Body of pancreas (tissue), 4 donors: ENCODE results near the gene SCGB2B2. TPM values are rescaled to one million over a fixed set of nuclear protein-coding genes. Genes with fewer than 3 reads are reported as not detected.

Experiments
- ATAC-seq: fragments of 150-250 bp; one replicate; pipeline ENCODE4 v1.9.1; 2016
- DNase-seq, 4 donors: peaks; one replicate each; pipeline ENCODE4 v3.0.0-alpha.2; 2019
- H3K27ac ChIP-seq, 4 donors: fragments of 200-600 bp; sonication (generic); 1 replicate in 3 of 4; 2 replicates in 1 of 4; pipeline versions ENCODE4 v1.5.1 to v1.6.1; 2016 to 2019; ENCODE audit warnings: mild to moderate bottlenecking in 1 of 4, mixed read lengths in 1 of 4, moderate library complexity in 1 of 4
- H3K27me3 ChIP-seq, 2 donors: fragments of 200-600 bp; sonication (generic); one replicate each; pipeline ENCODE4 v1.6.0; 2016; ENCODE audit warnings: mild to moderate bottlenecking in 1 of 2
- H3K36me3 ChIP-seq, 2 donors: fragments of 200-600 bp; sonication (generic); replicated peaks in 1 of 2; 2 replicates each; pipeline ENCODE4 v1.5.1; 2016; ENCODE audit warnings: low read depth in 2 of 2; ENCODE audit not compliant: insufficient read depth in 1 of 2
- H3K4me1 ChIP-seq: fragments of 200-600 bp; sonication (generic); one replicate; pipeline ENCODE4 v1.6.0; 2016
- H3K4me3 ChIP-seq, 2 donors: fragments of 200-600 bp; sonication (generic); 1 replicate in 1 of 2; 2 replicates in 1 of 2; pipeline ENCODE4 v1.5.1; 2016 to 2019
- H3K9me3 ChIP-seq, 3 donors: fragments of 200-600 bp; sonication (generic); 1 replicate in 2 of 3; 2 replicates in 1 of 3; pipeline ENCODE4 v1.5.1; 2016
- POLR2A ChIP-seq, 3 donors: fragments of 450-650 bp; IDR thresholded peaks; one replicate each; pipeline ENCODE4 v1.6.1; 2016; ENCODE audit warnings: antibody characterized with exemption in 3 of 3, mild to moderate bottlenecking in 2 of 3
- WGBS, 2 donors: methylation state at CpG; one replicate each; pipeline ENCODE4 v1.1.5; 2017; 5-methylcytosine and 5-hydroxymethylcytosine counted together
- intact Hi-C: fragments of 100-400 bp; cut with DNase I; formaldehyde crosslinking; loops from one replicate; pipeline ENCODE4 v1.15.1; 2023
- small RNA-seq: library from RNA; depleted of rRNA; stranded (forward); fragments of <200 nt; gene quantifications from one replicate; pipeline ENCODE3, GENCODE V24; 2016
- total RNA-seq, 2 donors: library from RNA; depleted of rRNA; stranded (reverse); fragments of >200 nt; gene quantifications; one replicate each; pipeline ENCODE4 v1.1.0, GENCODE V29; 2016
- TF ChIP-seq, protein P1 (sequence below), 7 experiments: fragments of 450-650 bp in 4 of 7; fragments of 200-600 bp in 3 of 7; sonication (generic) in 3 of 7; IDR thresholded peaks; one replicate each; pipeline ENCODE4 v1.5.1; 2016 to 2019; ENCODE audit warnings: antibody characterized with exemption in 7 of 7

SCGB2B2 gene
- total RNA-seq, 2 donors from 2014 or later: 0.52 to 4.3 TPM

DNA sequence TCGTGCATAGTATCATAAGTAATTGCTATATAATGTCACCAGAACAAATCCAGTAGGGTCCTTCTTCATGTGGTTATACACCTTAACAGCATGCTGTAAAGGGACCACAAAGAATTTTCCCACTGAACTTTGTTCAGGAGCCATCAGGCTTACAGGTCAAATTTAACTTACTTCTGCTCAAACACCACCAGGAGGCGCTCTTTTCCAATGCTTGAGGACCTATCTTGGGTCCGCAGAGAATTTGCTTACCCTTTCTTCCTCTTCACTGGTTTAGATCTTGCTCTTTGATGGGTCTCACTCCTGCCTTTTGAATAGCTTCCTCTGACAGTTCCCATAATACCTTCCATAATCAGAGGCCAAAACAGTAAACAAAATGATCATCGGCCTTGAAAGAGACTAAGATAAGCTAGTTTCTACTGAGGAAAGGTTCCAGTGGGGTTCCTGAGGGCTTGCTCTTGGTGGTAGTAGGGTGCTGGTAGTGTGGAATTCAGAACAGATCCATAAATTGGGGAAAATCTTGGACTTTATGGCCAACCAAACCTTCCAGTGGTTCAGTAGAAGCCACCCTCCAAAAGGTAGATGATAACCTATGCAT is 37.4 kb downstream of the SCGB2B2 start:
- no peak overlapping the region for H3K4me3 ChIP-seq

GRCh38 chr19:34633802-34634201 is 43.2 kb downstream of the SCGB2B2 start:
- Histone ChIP-seq H3K9me3 (peaks cover 0 to 12% (median 0%) of the 10 kb centered on the region in 3 donors), H3K4me3 (no peak overlapping the region), H3K4me1 (no peaks in the 10 kb centered on the region), H3K27ac (no peak overlapping the region), H3K36me3 (no peaks in the 10 kb centered on the region), H3K27me3 (no peaks in the 10 kb centered on the region)
- no peak for TF ChIP-seq POLR2A (IDR thresholded peaks at IDR 0.05)
- ATAC-seq (no peak), DNase-seq (no peak)
- WGBS, 2 donors: 88 to 94% methylated on average over 2 of the region's 2 CpGs
- intact Hi-C loops: no loop called here

More for the DNA sequence above, 37.4 kb downstream of the SCGB2B2 start:
- Histone ChIP-seq H3K27me3 (no peaks in the 10 kb centered on the region), H3K4me1 (peaks cover 3% of the 10 kb centered on the region), H3K9me3 (peaks cover 0 to 11% (median 0%) of the 10 kb centered on the region in 3 donors), H3K36me3 (no peaks in the 10 kb centered on the region), H3K27ac (no peak overlapping the region)
- 19 to 22% methylated on average over 4 of the region's 4 CpGs for WGBS, 2 donors
- intact Hi-C loops: loop anchor here (5.0 kb wide), 1 partner anchor 73 kb away; no protein-coding TSS in a partner anchor
- peak; percentile 71 for ATAC-seq
- TF ChIP-seq, protein P1, sequence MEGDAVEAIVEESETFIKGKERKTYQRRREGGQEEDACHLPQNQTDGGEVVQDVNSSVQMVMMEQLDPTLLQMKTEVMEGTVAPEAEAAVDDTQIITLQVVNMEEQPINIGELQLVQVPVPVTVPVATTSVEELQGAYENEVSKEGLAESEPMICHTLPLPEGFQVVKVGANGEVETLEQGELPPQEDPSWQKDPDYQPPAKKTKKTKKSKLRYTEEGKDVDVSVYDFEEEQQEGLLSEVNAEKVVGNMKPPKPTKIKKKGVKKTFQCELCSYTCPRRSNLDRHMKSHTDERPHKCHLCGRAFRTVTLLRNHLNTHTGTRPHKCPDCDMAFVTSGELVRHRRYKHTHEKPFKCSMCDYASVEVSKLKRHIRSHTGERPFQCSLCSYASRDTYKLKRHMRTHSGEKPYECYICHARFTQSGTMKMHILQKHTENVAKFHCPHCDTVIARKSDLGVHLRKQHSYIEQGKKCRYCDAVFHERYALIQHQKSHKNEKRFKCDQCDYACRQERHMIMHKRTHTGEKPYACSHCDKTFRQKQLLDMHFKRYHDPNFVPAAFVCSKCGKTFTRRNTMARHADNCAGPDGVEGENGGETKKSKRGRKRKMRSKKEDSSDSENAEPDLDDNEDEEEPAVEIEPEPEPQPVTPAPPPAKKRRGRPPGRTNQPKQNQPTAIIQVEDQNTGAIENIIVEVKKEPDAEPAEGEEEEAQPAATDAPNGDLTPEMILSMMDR (IDR thresholded peaks at IDR 0.05): peak; percentile 56 to 87 (median 73)
- no peak for TF ChIP-seq POLR2A (IDR thresholded peaks at IDR 0.05)
- peak; percentile 63 to 74 (median 73) for DNase-seq

Small RNA genes lying within 50 kb of the gene (small RNA-seq; reads per million reads assigned to genes)
- gene RF00611: not detected

Other genes starting within 250 kb of the SCGB2B2 start
- 10 to 100 TPM; 37.4 to 51.7 TPM for gene UBA2, start 248.8 kb downstream of the SCGB2B2 start, total RNA-seq
- gene WTIP, start 195.4 kb downstream of the SCGB2B2 start, total RNA-seq: 1 to 10 TPM; 3.0 to 8.3 TPM
- gene ZNF302, start 519 bp upstream of the SCGB2B2 start, total RNA-seq: 10 to 100 TPM; 16.6 to 49.1 TPM
- 10 to 100 TPM; 11.9 to 38.6 TPM for gene ZNF181, start 57.1 kb upstream of the SCGB2B2 start, total RNA-seq
- gene ZNF599, start 96.1 kb upstream of the SCGB2B2 start, total RNA-seq: 1 to 10 TPM; 5.3 to 5.7 TPM
- 1 to 10 TPM in 1 of 2 donors, under 1 TPM in 1; 0.66 to 2.6 TPM for gene ZNF30, start 249.7 kb upstream of the SCGB2B2 start, total RNA-seq